Measurements from ENCODE around the gene DPH6.

DNA sequence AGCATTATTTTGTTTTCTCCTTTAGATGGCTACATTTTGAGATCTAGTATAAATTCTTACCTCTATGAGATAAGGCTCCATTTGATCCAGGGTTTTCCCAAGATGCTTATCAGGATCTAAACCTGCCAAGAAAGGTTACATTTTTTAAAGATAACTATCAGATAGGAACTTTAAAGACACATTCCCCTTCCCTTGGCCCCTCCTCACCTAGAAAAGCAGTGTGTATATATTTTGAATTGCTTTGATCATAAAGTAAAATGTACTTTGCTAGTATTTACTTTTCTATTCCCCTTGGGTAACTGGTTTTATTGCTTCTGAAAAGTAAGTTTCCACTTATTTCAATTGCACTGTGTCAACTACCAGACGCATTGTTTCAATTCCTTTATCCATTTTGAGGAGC, 135.2 kb downstream of the DPH6 start:
- TF ChIP-seq, protein P1, sequence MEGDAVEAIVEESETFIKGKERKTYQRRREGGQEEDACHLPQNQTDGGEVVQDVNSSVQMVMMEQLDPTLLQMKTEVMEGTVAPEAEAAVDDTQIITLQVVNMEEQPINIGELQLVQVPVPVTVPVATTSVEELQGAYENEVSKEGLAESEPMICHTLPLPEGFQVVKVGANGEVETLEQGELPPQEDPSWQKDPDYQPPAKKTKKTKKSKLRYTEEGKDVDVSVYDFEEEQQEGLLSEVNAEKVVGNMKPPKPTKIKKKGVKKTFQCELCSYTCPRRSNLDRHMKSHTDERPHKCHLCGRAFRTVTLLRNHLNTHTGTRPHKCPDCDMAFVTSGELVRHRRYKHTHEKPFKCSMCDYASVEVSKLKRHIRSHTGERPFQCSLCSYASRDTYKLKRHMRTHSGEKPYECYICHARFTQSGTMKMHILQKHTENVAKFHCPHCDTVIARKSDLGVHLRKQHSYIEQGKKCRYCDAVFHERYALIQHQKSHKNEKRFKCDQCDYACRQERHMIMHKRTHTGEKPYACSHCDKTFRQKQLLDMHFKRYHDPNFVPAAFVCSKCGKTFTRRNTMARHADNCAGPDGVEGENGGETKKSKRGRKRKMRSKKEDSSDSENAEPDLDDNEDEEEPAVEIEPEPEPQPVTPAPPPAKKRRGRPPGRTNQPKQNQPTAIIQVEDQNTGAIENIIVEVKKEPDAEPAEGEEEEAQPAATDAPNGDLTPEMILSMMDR (IDR thresholded peaks at IDR 0.05 in 4 of 5, conservative IDR thresholded peaks at IDR 0.05 in 1 of 5), result no peak
- TF ChIP-seq POLR2A (IDR thresholded peaks at IDR 0.05), result no peak
